ENCODE measurements around the gene NOTUM. TPM values are rescaled to one million over a fixed set of nuclear protein-coding genes. Genes with fewer than 3 reads are reported as not detected.

Gene NOTUM
- total and polyA plus RNA-seq, 7 experiments from 2014 or later, result 0.35 to 0.82 TPM; not detected in 5

GRCh38 chr17:81977211-81977808 is 16.3 kb upstream of the NOTUM start, which contains the start of gene ASPSCR1:
Gene ASPSCR1 (plus strand): TSS chr17:81977629. CDS start chr17:81977647, 18 bp downstream.
- Histone ChIP-seq H3K36me3 (ENCODE audit: control insufficient read depth in 2 of 3, insufficient read depth in 3 of 3, low read length in 3 of 3) (peaks cover 0 to 7% (median 0%) of the 10 kb centered on the region in 3 experiments), H3K4me1 (ENCODE audit: control insufficient read depth in 2 of 2, insufficient read depth in 2 of 2, low read length in 2 of 2) (peaks cover 16 to 19% of the 10 kb centered on the region in 2 donors), H3K27ac (ENCODE audit: low read depth, low read length) (peak within 1 kb of the TSS; percentile 90), H3K27me3 (ENCODE audit: control insufficient read depth in 2 of 2, insufficient read depth in 2 of 2, low read length in 2 of 2) (no peaks in the 10 kb centered on the region), H3K9me3 (ENCODE audit: control insufficient read depth in 2 of 3, low read length in 3 of 3) (peaks cover 0 to 4% (median 0%) of the 10 kb centered on the region in 3 experiments), H3K4me3 (ENCODE audit: low read length) (peak within 1 kb of the TSS; percentile 79)
- H3K4me3 Mint-ChIP-seq, result peak within 1 kb of the TSS; percentile 93 to 99 (median 96)
- ChIA-PET POLR2A (interaction anchor here (0.6 to 1.6 kb wide), 6 partner anchors 10 to 121 kb away, joined by 3 to 23 read pairs (median 4); partner anchors contain the start of genes CENPX, FASN and NOTUM), CTCF (interaction anchor here (1.9 kb wide), 1 partner anchor 9 kb away, joined by 8 read pairs; no protein-coding TSS in a partner anchor)
- peak within 1 kb of the TSS; percentile 94 to 99 (median 97) for H3K27ac Mint-ChIP-seq
- ATAC-seq (peak; percentile 98), DNase-seq (peak; percentile 86 to 96 (median 93))
- H3K27me3 Mint-ChIP-seq, result peaks cover 0 to 7% (median 0%) of the 10 kb centered on the region in 5 donors
- H3K36me3 Mint-ChIP-seq, result peaks cover 0 to 8% (median 4%) of the 10 kb centered on the region in 5 donors
- H3K4me1 Mint-ChIP-seq, result peaks cover 25 to 50% (median 36%) of the 10 kb centered on the region in 7 donors
- H3K9me3 Mint-ChIP-seq, result peaks cover 0 to 13% (median 0%) of the 10 kb centered on the region in 11 donors
- intact Hi-C loops (cut with micrococcal nuclease), result loop anchor here (1.0 to 2.0 kb wide), 7 partner anchors 9 to 121 kb away; partner anchors contain the start of genes LRRC45 (in 2 of the 2), DCXR (in 1 of the 2), FASN (in 1 of the 2) and NOTUM (in 1 of the 2)

GRCh38 chr17:81976332-81977210 is 15.6 kb upstream of the NOTUM start:
- peaks cover 0 to 7% (median 0%) of the 10 kb centered on the region in 3 experiments for H3K36me3 ChIP-seq (ENCODE audit: control insufficient read depth in 2 of 3, insufficient read depth in 3 of 3, low read length in 3 of 3)
- peak overlapping the region; percentile 90 for H3K27ac ChIP-seq (ENCODE audit: low read depth, low read length)
- CTCF ChIA-PET, result interaction anchor here (1.9 kb wide), 1 partner anchor 9 kb away, joined by 8 read pairs; no protein-coding TSS in a partner anchor
- no peaks in the 10 kb centered on the region for H3K27me3 ChIP-seq (ENCODE audit: control insufficient read depth in 2 of 2, insufficient read depth in 2 of 2, low read length in 2 of 2)
- ATAC-seq, result peak; percentile 3
- intact Hi-C loops (cut with micrococcal nuclease), result loop anchor here (1.0 to 2.0 kb wide), 7 partner anchors 8 to 122 kb away; partner anchors contain the start of genes LRRC45 (in 2 of the 2), DCXR (in 1 of the 2), FASN (in 1 of the 2) and NOTUM (in 1 of the 2)
- Mint-ChIP-seq H3K36me3 (peaks cover 0 to 5% (median 4%) of the 10 kb centered on the region in 5 donors), H3K4me1 (peaks cover 23 to 46% (median 33%) of the 10 kb centered on the region in 7 donors), H3K27ac (peak overlapping the region; percentile 94 to 99 (median 97)), H3K27me3 (peaks cover 0 to 7% (median 0%) of the 10 kb centered on the region in 5 donors), H3K4me3 (peak overlapping the region; percentile 93 to 99 (median 96)), H3K9me3 (peaks cover 0 to 13% (median 0%) of the 10 kb centered on the region in 11 donors)
- peaks cover 0 to 4% (median 0%) of the 10 kb centered on the region in 3 experiments for H3K9me3 ChIP-seq (ENCODE audit: control insufficient read depth in 2 of 3, low read length in 3 of 3)
- POLR2A ChIA-PET, result interaction anchor here (0.6 to 1.6 kb wide), 5 partner anchors 9 to 121 kb away, joined by 3 to 23 read pairs (median 4); partner anchors contain the start of genes FASN and NOTUM
- peak overlapping the region; percentile 79 for H3K4me3 ChIP-seq (ENCODE audit: low read length)
- H3K4me1 ChIP-seq (ENCODE audit: control insufficient read depth in 2 of 2, insufficient read depth in 2 of 2, low read length in 2 of 2), result peaks cover 16 to 19% of the 10 kb centered on the region in 2 donors
- DNase-seq, result peak in 2 of 9 donors; percentile 30 to 44

DNA sequence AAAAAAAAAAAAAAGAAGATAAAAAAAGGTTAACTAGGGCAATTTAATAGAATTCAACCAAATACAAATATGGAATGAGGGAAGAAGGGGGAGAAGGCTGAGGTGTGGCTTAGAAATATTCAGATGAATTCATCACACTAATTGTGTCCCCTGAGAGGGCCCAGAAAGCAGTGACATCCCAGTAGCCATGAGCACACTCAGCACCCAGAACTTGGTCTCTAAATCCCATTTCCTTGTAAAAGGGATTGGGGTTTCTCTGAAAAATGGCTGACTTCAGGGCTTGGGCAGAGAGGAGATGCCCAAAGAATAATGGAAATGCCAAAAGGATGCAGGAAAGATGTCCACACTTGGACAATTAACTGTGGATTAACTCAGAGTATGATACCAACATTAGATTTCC is 12.4 kb upstream of the NOTUM start:
- H3K36me3 ChIP-seq (ENCODE audit: control insufficient read depth in 2 of 3, insufficient read depth in 3 of 3, low read length in 3 of 3), result no peaks in the 10 kb centered on the region
- H3K4me1 ChIP-seq (ENCODE audit: control insufficient read depth in 2 of 2, insufficient read depth in 2 of 2, low read length in 2 of 2), result peaks cover 8 to 14% of the 10 kb centered on the region in 2 donors
- no peaks in the 10 kb centered on the region for H3K36me3 Mint-ChIP-seq
- H3K4me1 Mint-ChIP-seq, result peaks cover 12 to 29% (median 22%) of the 10 kb centered on the region in 7 donors
- ATAC-seq, result no peak
- no peak overlapping the region for H3K27ac ChIP-seq (ENCODE audit: low read depth, low read length)
- peaks cover 0 to 4% (median 0%) of the 10 kb centered on the region in 3 experiments for H3K9me3 ChIP-seq (ENCODE audit: control insufficient read depth in 2 of 3, low read length in 3 of 3)
- peaks cover 0 to 13% (median 0%) of the 10 kb centered on the region in 11 donors for H3K9me3 Mint-ChIP-seq
- no peak overlapping the region for H3K27ac Mint-ChIP-seq
- peaks cover 0 to 7% (median 0%) of the 10 kb centered on the region in 5 donors for H3K27me3 Mint-ChIP-seq
- H3K4me3 ChIP-seq (ENCODE audit: low read length), result no peak overlapping the region
- no peaks in the 10 kb centered on the region for H3K27me3 ChIP-seq (ENCODE audit: control insufficient read depth in 2 of 2, insufficient read depth in 2 of 2, low read length in 2 of 2)
- intact Hi-C loops (cut with micrococcal nuclease), result no loop called here
- no peak for DNase-seq
- H3K4me3 Mint-ChIP-seq, result no peak overlapping the region
- CTCF ChIA-PET, result interaction anchor here (1.8 kb wide), 1 partner anchor 14 kb away, joined by 6 read pairs; no protein-coding TSS in a partner anchor
- POLR2A ChIA-PET, result no interaction called here

DNA sequence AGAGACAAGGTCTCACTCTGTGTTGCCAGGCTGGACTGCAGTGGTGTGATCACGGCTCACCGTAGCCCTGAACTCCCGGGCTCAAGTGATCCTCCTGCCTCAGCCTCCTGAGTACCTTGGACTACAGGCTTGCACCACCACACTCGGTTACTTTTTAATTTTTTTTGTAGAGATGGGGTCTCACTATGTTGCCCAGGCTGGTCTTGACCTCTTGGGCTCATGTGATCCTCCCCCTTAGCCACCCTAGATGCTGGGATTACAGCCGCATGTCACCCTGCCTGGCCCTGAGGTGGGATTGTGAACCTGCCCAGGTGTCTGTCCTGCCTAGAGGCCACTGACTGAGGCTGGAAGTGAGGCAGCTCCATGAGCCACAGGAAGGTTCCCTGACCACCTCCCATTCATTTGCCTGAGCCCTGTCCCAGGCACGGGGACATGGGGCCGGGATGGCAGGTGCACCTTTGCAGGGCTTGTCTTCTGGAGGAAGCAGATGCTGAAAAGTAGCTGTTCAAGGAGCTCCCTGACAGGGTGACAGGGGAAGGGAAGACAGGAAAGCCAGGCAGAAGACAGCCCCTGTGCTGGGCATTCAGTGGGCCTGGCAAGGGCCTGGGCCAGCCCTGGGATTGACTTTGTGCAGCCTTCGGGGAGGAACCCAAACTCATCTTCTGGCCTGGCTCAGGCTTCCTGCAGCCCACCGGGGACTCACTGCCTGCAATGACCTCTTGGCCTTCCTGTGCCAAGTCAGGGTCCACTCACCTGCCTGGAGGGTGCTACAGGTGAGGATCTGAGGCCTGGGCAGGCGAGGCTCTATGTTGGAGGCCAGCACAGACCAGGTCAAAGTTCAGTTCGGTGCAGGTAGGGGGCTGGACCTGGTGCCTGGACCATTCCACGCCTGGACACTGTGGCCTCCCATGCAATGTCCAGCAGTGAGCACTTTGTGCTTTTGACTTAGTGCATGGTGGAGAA is 8.1 kb upstream of the NOTUM start:
- ATAC-seq, result no peak
- Histone ChIP-seq H3K4me3 (ENCODE audit: low read length) (no peak overlapping the region), H3K9me3 (ENCODE audit: control insufficient read depth in 2 of 3, low read length in 3 of 3) (peaks cover 0 to 4% (median 0%) of the 10 kb centered on the region in 3 experiments), H3K27me3 (ENCODE audit: control insufficient read depth in 2 of 2, insufficient read depth in 2 of 2, low read length in 2 of 2) (no peaks in the 10 kb centered on the region), H3K4me1 (ENCODE audit: control insufficient read depth in 2 of 2, insufficient read depth in 2 of 2, low read length in 2 of 2) (peaks cover 14 to 23% of the 10 kb centered on the region in 2 donors), H3K36me3 (ENCODE audit: control insufficient read depth in 2 of 3, insufficient read depth in 3 of 3, low read length in 3 of 3) (no peaks in the 10 kb centered on the region), H3K27ac (ENCODE audit: low read depth, low read length) (no peak overlapping the region)
- H3K36me3 Mint-ChIP-seq, result no peaks in the 10 kb centered on the region
- peak overlapping the region in 8 of 10 donors; percentile 25 to 84 (median 74) for H3K4me3 Mint-ChIP-seq
- peaks cover 0 to 11% (median 0%) of the 10 kb centered on the region in 11 donors for H3K9me3 Mint-ChIP-seq
- intact Hi-C loops (cut with micrococcal nuclease), result loop anchor here (1.0 to 5.0 kb wide), 3 partner anchors 8 to 54 kb away; partner anchors contain the start of genes ASPSCR1 (in 2 of the 2), CENPX (in 2 of the 2), LRRC45 (in 2 of the 2) and MAFG (in 1 of the 2)
- no peak for DNase-seq
- peak overlapping the region; percentile 9 to 93 (median 75) for H3K27ac Mint-ChIP-seq
- CTCF ChIA-PET, result interaction anchor here (0.6 to 2.5 kb wide), 4 partner anchors 8 to 228 kb away, joined by 3 to 8 read pairs (median 4); partner anchors contain the start of gene ASPSCR1
- peaks cover 0 to 12% (median 0%) of the 10 kb centered on the region in 5 donors for H3K27me3 Mint-ChIP-seq
- POLR2A ChIA-PET, result interaction anchor here (0.6 to 3.4 kb wide), 5 partner anchors 8 to 438 kb away, joined by 3 to 23 read pairs (median 10); partner anchors contain the start of gene ASPSCR1
- peaks cover 4 to 40% (median 20%) of the 10 kb centered on the region in 7 donors for H3K4me1 Mint-ChIP-seq

- intact Hi-C loops (cut with micrococcal nuclease), result loop anchor here (1.0 to 5.0 kb wide), 3 partner anchors 9 to 54 kb away; partner anchors contain the start of genes ASPSCR1 (in 2 of the 2), CENPX (in 2 of the 2), LRRC45 (in 2 of the 2) and MAFG (in 1 of the 2)
- peak overlapping the region; percentile 68 to 93 (median 84) for H3K27ac Mint-ChIP-seq
- ATAC-seq, result no peak
- H3K4me3 ChIP-seq (ENCODE audit: low read length), result peak overlapping the region; percentile 39
- H3K27me3 ChIP-seq (ENCODE audit: control insufficient read depth in 2 of 2, insufficient read depth in 2 of 2, low read length in 2 of 2), result peaks cover 0 to 2% of the 10 kb centered on the region in 2 donors
- peaks cover 19 to 23% of the 10 kb centered on the region in 2 donors for H3K4me1 ChIP-seq (ENCODE audit: control insufficient read depth in 2 of 2, insufficient read depth in 2 of 2, low read length in 2 of 2)
- H3K4me1 Mint-ChIP-seq, result peaks cover 4 to 40% (median 20%) of the 10 kb centered on the region in 7 donors
- ChIA-PET POLR2A (interaction anchor here (0.6 to 3.4 kb wide), 5 partner anchors 8 to 437 kb away, joined by 3 to 23 read pairs (median 10); partner anchors contain the start of genes ASPSCR1, CENPX and LRRC45), CTCF (interaction anchor here (0.6 to 2.5 kb wide), 4 partner anchors 8 to 229 kb away, joined by 4 to 8 read pairs (median 4); partner anchors contain the start of gene ASPSCR1)
- no peak for DNase-seq
- H3K27me3 Mint-ChIP-seq, result peaks cover 0 to 19% (median 0%) of the 10 kb centered on the region in 5 donors
- no peaks in the 10 kb centered on the region for H3K36me3 Mint-ChIP-seq
- peak overlapping the region; percentile 58 to 84 (median 76) for H3K4me3 Mint-ChIP-seq
- peaks cover 0 to 2% (median 0%) of the 10 kb centered on the region in 3 experiments for H3K9me3 ChIP-seq (ENCODE audit: control insufficient read depth in 2 of 3, low read length in 3 of 3)
- H3K9me3 Mint-ChIP-seq, result peaks cover 0 to 6% (median 0%) of the 10 kb centered on the region in 11 donors
- peak overlapping the region; percentile 58 for H3K27ac ChIP-seq (ENCODE audit: low read depth, low read length)
- H3K36me3 ChIP-seq (ENCODE audit: control insufficient read depth in 2 of 3, insufficient read depth in 3 of 3, low read length in 3 of 3), result no peaks in the 10 kb centered on the region
Measured at GRCh38 chr17:81968396-81968745, 7.4 kb upstream of the NOTUM start.
